Measurements from ENCODE around the gene C1orf146. TPM values are rescaled to one million over a fixed set of nuclear protein-coding genes. Genes with fewer than 3 reads are reported as not detected.
"Not testable (repeated sequence)": the region's sequence is repeated elsewhere in the genome, so short reads cannot be mapped to it uniquely, and the experiment has no call there.

Gene C1orf146
- total RNA-seq, 1 experiment from 2014 or later: not detected

GRCh38 chr1:92277105-92277723 is 59.5 kb downstream of the C1orf146 start:
- H3K9me3 Mint-ChIP-seq (ENCODE audit: low read depth, unreplicated experiment): no peaks in the 10 kb centered on the region
- intact Hi-C loops (cut with micrococcal nuclease; ENCODE audit: unreplicated experiment): no loop called here
- BruUV-seq (replicated peaks): no TSS peak
- no peak overlapping the region for H3K4me3 Mint-ChIP-seq (ENCODE audit: low read depth, unreplicated experiment)
- TF ChIP-seq CTCF (IDR thresholded peaks at IDR 0.05; ENCODE audit: unreplicated experiment): no peak
- no peaks in the 10 kb centered on the region for H3K36me3 Mint-ChIP-seq (ENCODE audit: insufficient read depth, unreplicated experiment)
- no peak for DNase-seq
- CTCF ChIA-PET: no interaction called here
- H3K27ac Mint-ChIP-seq (ENCODE audit: unreplicated experiment): no peak overlapping the region
- H3K4me1 Mint-ChIP-seq (ENCODE audit: low read depth, unreplicated experiment): no peaks in the 10 kb centered on the region
- H3K27me3 Mint-ChIP-seq (ENCODE audit: unreplicated experiment): no peaks in the 10 kb centered on the region

GRCh38 chr1:92279781-92280180 is 62.1 kb downstream of the C1orf146 start:
- intact Hi-C loops (cut with micrococcal nuclease; ENCODE audit: unreplicated experiment); H3K9me3 Mint-ChIP-seq (ENCODE audit: low read depth, unreplicated experiment); H3K4me1 Mint-ChIP-seq (ENCODE audit: low read depth, unreplicated experiment); DNase-seq; H3K36me3 Mint-ChIP-seq (ENCODE audit: insufficient read depth, unreplicated experiment); H3K27me3 Mint-ChIP-seq (ENCODE audit: unreplicated experiment); H3K4me3 Mint-ChIP-seq (ENCODE audit: low read depth, unreplicated experiment); CTCF ChIA-PET; H3K27ac Mint-ChIP-seq (ENCODE audit: unreplicated experiment); BruUV-seq (replicated peaks): not testable (repeated sequence)

GRCh38 chr1:92281411-92281810 is 63.7 kb downstream of the C1orf146 start:
- H3K27ac Mint-ChIP-seq (ENCODE audit: unreplicated experiment); intact Hi-C loops (cut with micrococcal nuclease; ENCODE audit: unreplicated experiment); H3K9me3 Mint-ChIP-seq (ENCODE audit: low read depth, unreplicated experiment): not testable (repeated sequence)

DNA sequence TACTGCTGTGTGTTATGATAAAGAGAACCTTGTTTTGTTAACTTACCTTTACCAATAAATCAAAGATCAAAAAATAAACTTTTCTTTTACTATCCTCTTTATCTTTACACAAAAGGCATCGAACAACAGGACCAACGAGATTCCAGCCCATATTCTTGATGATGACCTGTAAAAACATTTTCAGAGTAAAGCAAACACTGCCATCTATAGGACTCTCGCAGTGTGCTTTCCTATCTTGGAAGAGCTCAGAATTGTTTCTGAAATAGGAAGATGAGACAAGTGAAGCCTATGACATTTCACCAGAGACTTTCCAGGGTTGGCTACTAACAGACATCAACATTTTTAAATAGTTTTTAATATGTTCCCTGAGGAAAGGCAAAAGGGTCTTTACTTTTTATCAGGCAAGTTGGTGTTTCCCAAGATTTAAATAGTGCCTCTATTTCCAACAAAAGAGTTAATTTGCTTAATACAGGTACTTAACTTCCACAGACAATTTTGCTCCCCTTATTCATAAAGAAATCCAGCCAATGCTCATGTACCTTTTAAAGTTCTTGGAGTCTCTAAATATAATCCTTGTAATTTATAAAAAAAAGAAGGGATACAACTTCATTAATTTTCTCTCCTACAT is 73.8 kb downstream of the C1orf146 start:
- DNase-seq: no peak
- no TSS peak for BruUV-seq (replicated peaks)
- intact Hi-C loops (cut with micrococcal nuclease; ENCODE audit: unreplicated experiment): loop anchor here (2.0 to 5.0 kb wide), 4 partner anchors 295 to 1009 kb away; no protein-coding TSS in a partner anchor
- Mint-ChIP-seq H3K4me1 (ENCODE audit: low read depth, unreplicated experiment) (no peaks in the 10 kb centered on the region), H3K4me3 (ENCODE audit: low read depth, unreplicated experiment) (no peak overlapping the region), H3K27ac (ENCODE audit: unreplicated experiment) (no peak overlapping the region), H3K36me3 (ENCODE audit: insufficient read depth, unreplicated experiment) (peaks cover 9% of the 10 kb centered on the region), H3K9me3 (ENCODE audit: low read depth, unreplicated experiment) (no peaks in the 10 kb centered on the region), H3K27me3 (ENCODE audit: unreplicated experiment) (no peaks in the 10 kb centered on the region)
- TF ChIP-seq CTCF (IDR thresholded peaks at IDR 0.05; ENCODE audit: unreplicated experiment): peak; percentile 40
- CTCF ChIA-PET: interaction anchor here (0.5 to 1.6 kb wide), 8 partner anchors 66 to 885 kb away, joined by 3 to 27 read pairs (median 4); partner anchors contain the start of gene GFI1

More at GRCh38 chr1:92281411-92281810, 63.7 kb downstream of the C1orf146 start:
- BruUV-seq (replicated peaks); DNase-seq; H3K36me3 Mint-ChIP-seq (ENCODE audit: insufficient read depth, unreplicated experiment); H3K27me3 Mint-ChIP-seq (ENCODE audit: unreplicated experiment); H3K4me3 Mint-ChIP-seq (ENCODE audit: low read depth, unreplicated experiment); H3K4me1 Mint-ChIP-seq (ENCODE audit: low read depth, unreplicated experiment); CTCF ChIA-PET: not testable (repeated sequence)

Other genes with a start within 250 kb of the C1orf146 start
- gene EPHX4, start 187.9 kb upstream of the C1orf146 start, total RNA-seq (2022): 4.4 and 5.3 TPM in 2 replicates
- not detected in 2 replicates for gene SETSIP, start 142.5 kb upstream of the C1orf146 start, total RNA-seq (2022)
- gene BTBD8, start 137.6 kb upstream of the C1orf146 start, total RNA-seq (2022): 3.8 and 4.0 TPM in 2 replicates
- gene GLMN, start 81.1 kb downstream of the C1orf146 start, total RNA-seq (2022): 13.3 and 15.3 TPM in 2 replicates
- 21.6 and 22.5 TPM in 2 replicates for gene RPAP2, start 81.1 kb downstream of the C1orf146 start, total RNA-seq (2022)

Data from Calu3 (cell line).